CD14-positive monocyte (primary cell): ENCODE data around the gene TEX28. TPM values are rescaled to one million over a fixed set of nuclear protein-coding genes. Genes with fewer than 3 reads are reported as not detected.
A peak's percentile ranks its signal among the peaks of the same experiment; 100 is the strongest.
"Not testable (repeated sequence)": the region's sequence is repeated elsewhere in the genome, so short reads cannot be mapped to it uniquely, and the experiment has no call there.

Source experiments
- DNase-seq, 3 donors: peaks; one replicate each; pipeline ENCODE4 v3.0.0-alpha.2; 2011 to 2022
- H2AFZ ChIP-seq: 2 replicates; pipeline ENCODE4 v1.6.0; 2012; ENCODE audit warnings: mild to moderate bottlenecking, low read depth, low read length, inconsistent platforms; ENCODE audit not compliant: insufficient read depth, poor library complexity, severe bottlenecking
- H3K27ac ChIP-seq, 2 donors: 1 replicate in 1 of 2; 2 replicates in 1 of 2; pipeline ENCODE4 v1.5.1; 2012 to 2013; ENCODE audit warnings: low read length in 2 of 2, control low read depth in 1 of 2, inconsistent platforms in 1 of 2, low read depth in 1 of 2, mild to moderate bottlenecking in 1 of 2
- H3K27me3 ChIP-seq, 2 donors: one replicate each; pipeline versions ENCODE4 v1.6.0 to v1.6.1; 2011 to 2013; ENCODE audit warnings: low read length in 2 of 2; ENCODE audit not compliant: control insufficient read depth in 2 of 2, insufficient read depth in 2 of 2
- H3K36me3 ChIP-seq, 2 donors: replicated peaks in 1 of 2; 1 replicate in 1 of 2; 2 replicates in 1 of 2; pipeline versions ENCODE4 v1.5.1 to v1.6.1; 2012 to 2013; ENCODE audit warnings: low read length in 2 of 2, control low read depth in 1 of 2, inconsistent platforms in 1 of 2, mild to moderate bottlenecking in 1 of 2; ENCODE audit not compliant: insufficient read depth in 2 of 2, control insufficient read depth in 1 of 2
- H3K4me1 ChIP-seq, 2 donors: 1 replicate in 1 of 2; 2 replicates in 1 of 2; pipeline versions ENCODE4 v1.5.1 to v1.6.1; 2012 to 2013; ENCODE audit warnings: low read length in 2 of 2, control low read depth in 1 of 2, inconsistent platforms in 1 of 2, mild to moderate bottlenecking in 1 of 2, moderate library complexity in 1 of 2; ENCODE audit not compliant: insufficient read depth in 2 of 2, control insufficient read depth in 1 of 2
- H3K4me2 ChIP-seq: replicated peaks from 2 replicates; pipeline ENCODE3; 2012; ENCODE audit warnings: low read length, moderate library complexity, mild to moderate bottlenecking; ENCODE audit not compliant: poor library complexity, severe bottlenecking; ENCODE audit errors: extremely low read depth
- H3K4me3 ChIP-seq, 3 experiments: fragments of 200-600 bp in 1 of 3; sonication (generic) in 1 of 3; replicated peaks in 1 of 3; 1 replicate in 2 of 3; 2 replicates in 1 of 3; pipeline ENCODE4 v1.5.1; 2011 to 2013; ENCODE audit warnings: low read length in 3 of 3, mild to moderate bottlenecking in 3 of 3, control low read depth in 2 of 3, low read depth in 2 of 3, inconsistent platforms in 1 of 3, moderate library complexity in 1 of 3
- H3K79me2 ChIP-seq: 2 replicates; pipeline ENCODE4 v1.6.0; 2012; ENCODE audit warnings: mild to moderate bottlenecking, control low read depth, inconsistent platforms, low read length, moderate library complexity; ENCODE audit not compliant: insufficient read depth
- H3K9ac ChIP-seq: 2 replicates; pipeline ENCODE4 v1.6.0; 2017; ENCODE audit warnings: low read length, mild to moderate bottlenecking; ENCODE audit not compliant: insufficient read depth, poor library complexity, severe bottlenecking
- H3K9me3 ChIP-seq, 2 donors: replicated peaks in 1 of 2; 1 replicate in 1 of 2; 2 replicates in 1 of 2; pipeline versions ENCODE4 v1.5.1 to v1.6.1; 2012 to 2013; ENCODE audit warnings: low read length in 2 of 2, control low read depth in 1 of 2; ENCODE audit not compliant: control insufficient read depth in 1 of 2, insufficient read depth in 1 of 2
- H4K20me1 ChIP-seq: 2 replicates; pipeline ENCODE4 v1.6.0; 2012; ENCODE audit warnings: mild to moderate bottlenecking, low read length, control low read depth, moderate library complexity; ENCODE audit not compliant: insufficient read depth
- H3K27ac Mint-ChIP-seq, 7 donors: one replicate each; pipeline ENCODE4 v1.8.0; 2020; ENCODE audit warnings: mild to moderate bottlenecking in 7 of 7, mixed read lengths in 7 of 7, moderate library complexity in 6 of 7, inconsistent platforms in 2 of 7
- H3K27me3 Mint-ChIP-seq, 3 donors: one replicate each; pipeline ENCODE4 v1.8.0; 2021 to 2022; ENCODE audit warnings: low read depth in 3 of 3, mild to moderate bottlenecking in 3 of 3, mixed read lengths in 3 of 3, moderate library complexity in 3 of 3, inconsistent platforms in 1 of 3
- H3K36me3 Mint-ChIP-seq, 2 donors: one replicate each; pipeline ENCODE4 v1.8.0; 2020; ENCODE audit warnings: mixed read lengths in 2 of 2, inconsistent platforms in 1 of 2, mild to moderate bottlenecking in 1 of 2
- H3K4me1 Mint-ChIP-seq: one replicate; pipeline ENCODE4 v1.8.0; 2020; ENCODE audit warnings: mild to moderate bottlenecking, mixed read lengths
- H3K4me3 Mint-ChIP-seq, 2 donors: one replicate each; pipeline ENCODE4 v1.8.0; 2020; ENCODE audit warnings: mild to moderate bottlenecking in 2 of 2, mixed read lengths in 2 of 2, moderate library complexity in 1 of 2
- H3K9me3 Mint-ChIP-seq, 7 donors: one replicate each; pipeline ENCODE4 v1.8.0; 2020 to 2022; ENCODE audit warnings: mixed read lengths in 7 of 7, mild to moderate bottlenecking in 6 of 7, moderate library complexity in 6 of 7, inconsistent platforms in 2 of 7
- WGBS: methylation state at CpG from one replicate; pipeline ENCODE4 v1.1.5; 2013; ENCODE audit warnings: missing lambda C conversion rate; ENCODE audit not compliant: insufficient coverage; 5-methylcytosine and 5-hydroxymethylcytosine counted together
- intact Hi-C, 2 donors: fragments of 100-400 bp; cut with micrococcal nuclease; formaldehyde crosslinking; loops; one replicate each; pipeline versions ENCODE4 v1.15.0 to v1.15.1; 2023
- polyA plus RNA-seq, 3 donors: library from polyadenylated mRNA; depleted of rRNA in 1 of 3; unstranded in 2 of 3; stranded (reverse) in 1 of 3; fragments of 300-500 nt in 2 of 3; fragments of >200 nt in 1 of 3; fragmentation: Illumina TruSeq in 2 of 3; gene quantifications; 1 replicate in 2 of 3; 2 replicates in 1 of 3; pipeline ENCODE4 v1.2.3, GENCODE V29; 2012 to 2021

Gene TEX28
- polyA plus RNA-seq, 3 donors, result not detected

DNA sequence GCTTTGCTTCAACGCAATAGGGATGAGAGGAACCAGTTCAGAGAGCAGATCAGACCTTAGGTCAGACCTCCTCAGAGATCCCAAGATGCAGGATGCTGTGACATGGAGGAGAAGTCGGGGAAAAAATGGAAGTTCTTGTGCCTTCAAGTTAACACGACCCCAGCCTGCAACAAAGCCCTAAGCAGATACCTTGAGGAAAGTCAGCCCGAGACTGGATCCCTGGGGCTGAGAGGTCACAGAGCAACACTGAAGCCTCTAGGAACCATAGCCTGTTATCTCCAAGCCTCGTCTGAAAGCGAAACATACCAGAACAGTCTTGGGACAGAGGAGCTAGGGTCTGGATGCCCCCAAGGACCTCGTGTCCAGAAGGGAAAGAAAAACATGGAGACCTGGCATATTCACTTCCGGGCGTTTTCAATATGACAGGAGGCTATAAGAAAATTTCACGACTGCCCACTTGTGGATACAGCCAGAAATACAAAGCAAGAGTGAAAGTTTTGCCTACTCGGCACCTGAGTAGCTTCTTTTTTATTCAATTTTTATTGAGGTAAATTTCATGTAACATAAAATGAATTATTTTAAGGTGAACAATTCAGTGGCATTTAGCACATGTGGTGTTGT is 55.9 kb downstream of the TEX28 start:
- peak in 1 of 3 donors; percentile 0 for DNase-seq
- H3K9me3 ChIP-seq, H3K4me3 Mint-ChIP-seq, H3K27me3 Mint-ChIP-seq, H3K27me3 ChIP-seq, H2AFZ ChIP-seq, intact Hi-C loops, H3K27ac ChIP-seq, H3K36me3 ChIP-seq, H3K4me2 ChIP-seq, H3K36me3 Mint-ChIP-seq, H3K4me1 ChIP-seq, H3K79me2 ChIP-seq, H3K4me1 Mint-ChIP-seq, H3K27ac Mint-ChIP-seq, H3K4me3 ChIP-seq, H4K20me1 ChIP-seq, H3K9ac ChIP-seq: not testable (repeated sequence)
- no CpG with 5 or more reads among the region's 11 CpGs for WGBS
- H3K9me3 Mint-ChIP-seq, result peaks cover 0 to 12% (median 3%) of the 10 kb centered on the region in 7 donors

DNA sequence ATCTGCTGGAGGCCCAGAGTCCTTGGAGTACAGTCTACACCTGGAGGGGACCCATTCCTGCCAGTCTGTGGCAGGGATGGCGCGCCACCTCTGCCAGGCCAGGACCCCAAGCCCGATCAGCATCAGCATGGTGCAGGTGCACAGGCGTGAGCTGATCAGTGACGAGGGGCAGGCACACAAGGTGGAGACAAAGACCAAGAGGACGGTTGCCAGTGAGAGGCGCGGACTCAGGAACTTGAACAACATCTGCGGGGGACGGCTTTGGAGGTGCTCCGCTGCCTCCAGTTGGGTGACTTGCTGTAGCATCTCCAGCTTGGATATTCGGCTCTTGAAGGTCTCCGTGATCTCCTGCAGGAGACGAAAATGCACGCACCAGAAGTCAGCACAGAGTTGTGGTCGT is 61.3 kb downstream of the TEX28 start:
- not testable (repeated sequence) for H3K27me3 Mint-ChIP-seq, H3K36me3 Mint-ChIP-seq
- no CpG with 5 or more reads among the region's 16 CpGs for WGBS

DNA sequence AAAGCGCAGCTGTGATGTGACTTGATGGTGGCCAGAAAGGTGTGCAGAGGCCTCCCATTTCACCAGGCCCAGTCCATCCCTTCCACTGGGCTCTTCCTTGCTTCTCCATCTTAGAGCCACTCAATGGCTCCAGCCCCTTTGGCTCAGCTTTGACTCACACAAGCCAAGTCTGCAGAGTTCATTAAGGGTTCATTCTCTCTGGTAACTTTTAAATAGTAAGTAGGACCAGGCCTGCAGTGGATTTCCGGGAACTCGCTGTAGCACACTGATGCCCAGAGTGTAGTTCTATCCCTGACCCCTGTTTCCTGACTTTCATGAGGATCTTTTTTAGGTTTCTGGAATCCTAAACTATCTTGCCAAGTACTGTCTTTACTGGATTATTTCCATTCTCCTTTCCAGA is 63.5 kb downstream of the TEX28 start:
- H3K27ac Mint-ChIP-seq, H3K4me2 ChIP-seq, H3K36me3 Mint-ChIP-seq, H3K4me3 Mint-ChIP-seq, H3K79me2 ChIP-seq, H3K27me3 Mint-ChIP-seq, H3K27me3 ChIP-seq, H3K36me3 ChIP-seq, DNase-seq, H3K9me3 Mint-ChIP-seq, H3K4me1 ChIP-seq, intact Hi-C loops, H2AFZ ChIP-seq, H3K9ac ChIP-seq, H3K4me1 Mint-ChIP-seq, H3K9me3 ChIP-seq, H3K4me3 ChIP-seq, H4K20me1 ChIP-seq, H3K27ac ChIP-seq: not testable (repeated sequence)
- no CpG with 5 or more reads among the region's 3 CpGs for WGBS

More for the DNA sequence above, 61.3 kb downstream of the TEX28 start:
- H2AFZ ChIP-seq, intact Hi-C loops, DNase-seq, H3K4me3 ChIP-seq, H3K9me3 ChIP-seq, H3K27me3 ChIP-seq, H3K9ac ChIP-seq, H4K20me1 ChIP-seq, H3K9me3 Mint-ChIP-seq, H3K27ac ChIP-seq, H3K36me3 ChIP-seq, H3K4me2 ChIP-seq, H3K4me1 Mint-ChIP-seq, H3K4me3 Mint-ChIP-seq, H3K79me2 ChIP-seq, H3K4me1 ChIP-seq, H3K27ac Mint-ChIP-seq: not testable (repeated sequence)

DNA sequence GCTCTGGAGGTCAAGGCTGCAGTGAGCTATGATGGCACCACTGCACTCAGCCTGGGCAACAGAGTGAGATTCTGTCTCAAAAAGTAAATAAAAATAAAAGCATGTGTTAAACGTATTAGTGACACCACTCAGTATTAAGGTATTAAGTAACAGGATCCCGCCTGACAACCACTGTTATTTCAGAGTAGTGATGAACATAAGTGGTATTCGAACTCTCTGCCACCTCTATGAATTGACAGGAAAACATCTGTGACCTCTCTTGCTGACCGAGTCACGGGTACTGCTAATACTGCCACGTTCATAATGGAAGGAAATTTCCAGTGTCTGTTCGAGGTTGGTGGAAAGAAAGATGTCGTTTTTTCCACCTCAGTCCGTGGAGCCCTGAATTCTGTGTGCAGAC is 68.2 kb downstream of the TEX28 start:
- H3K4me1 ChIP-seq, H3K27me3 Mint-ChIP-seq, intact Hi-C loops, H3K36me3 ChIP-seq, H3K79me2 ChIP-seq, H3K9me3 ChIP-seq, H3K4me2 ChIP-seq, H3K4me1 Mint-ChIP-seq, H3K4me3 Mint-ChIP-seq, H3K27ac ChIP-seq, H4K20me1 ChIP-seq, H3K9me3 Mint-ChIP-seq, H3K9ac ChIP-seq, DNase-seq, H3K27ac Mint-ChIP-seq, H2AFZ ChIP-seq, H3K4me3 ChIP-seq, H3K36me3 Mint-ChIP-seq, H3K27me3 ChIP-seq: not testable (repeated sequence)
- no CpG with 5 or more reads among the region's 9 CpGs for WGBS
